GM12878 (cell line): Measurements from ENCODE around the gene FHOD3. TPM values are rescaled to one million over a fixed set of nuclear protein-coding genes. Genes with fewer than 3 reads are reported as not detected.

Experiments
- ATAC-seq: fragments of 200-7000 bp; cut with Tn5 transposase; 3 replicates; pipeline ENCODE4 v1.9.1; 2020; ENCODE audit warnings: mild to moderate bottlenecking, moderate library complexity
- BruUV-seq: library from RNA; stranded (reverse); fragments of 400-500 nt; replicated peaks from 2 replicates; lab custom pipeline; 2021; lab: Mats Ljungman, UMichigan
- CTCF ChIA-PET: fragments of 300-600 bp; sonication (Branson Sonifier 250); formaldehyde crosslinking; extraction: SDS; loops from one replicate; lab custom pipeline; 2021; ENCODE audit warnings: inconsistent platforms; lab: Yijun Ruan, JAX
- POLR2A ChIA-PET: fragments of 350-600 bp; formaldehyde crosslinking; extraction: SDS; loops from one replicate; lab custom pipeline; 2021; ENCODE audit warnings: inconsistent platforms; lab: Charles Lee
- RAD21 ChIA-PET: fragments of 300-600 bp; sonication (Branson Sonifier 250); formaldehyde crosslinking; loops from one replicate; lab custom pipeline; 2023; ENCODE audit warnings: antibody characterized with exemption; ENCODE audit not compliant: unreplicated experiment; lab: Charles Lee
- SMC1A ChIA-PET: fragments of 300-600 bp; sonication (Branson Sonifier 250); formaldehyde crosslinking; loops from one replicate; lab custom pipeline; 2023; ENCODE audit not compliant: unreplicated experiment, uncharacterized antibody; lab: Charles Lee
- DNase-seq: peaks from one replicate; pipeline ENCODE4 v3.0.0-alpha.2; 2011; ENCODE audit warnings: low read depth, low spot score
- FAIRE-seq: peaks from 3 replicates; lab custom pipeline; 2011; peaks lifted over from hg19 to GRCh38; lab: Jason Lieb, UNC
- H2AFZ ChIP-seq: 2 replicates; pipeline ENCODE4 v1.6.0; 2011; ENCODE audit warnings: low read depth, low read length, control low read depth; ENCODE audit not compliant: control insufficient read depth
- H3K27ac ChIP-seq: 2 replicates; pipeline ENCODE4 v1.5.1; 2011; ENCODE audit warnings: control low read depth; ENCODE audit not compliant: control insufficient read depth, insufficient read depth
- H3K27me3 ChIP-seq, 2 experiments: replicated peaks in 1 of 2; 2 replicates each; pipeline versions ENCODE4 v1.6.0 to v1.6.1; 2011; ENCODE audit warnings: low read length in 1 of 2; ENCODE audit not compliant: control insufficient read depth in 2 of 2, insufficient read depth in 2 of 2
- H3K36me3 ChIP-seq, 2 experiments: 2 replicates each; pipeline ENCODE4 v1.5.1; 2011; ENCODE audit warnings: low read length in 1 of 2; ENCODE audit not compliant: control insufficient read depth in 2 of 2, insufficient read depth in 2 of 2
- H3K4me1 ChIP-seq: 2 replicates; pipeline ENCODE4 v1.6.1; 2011; ENCODE audit warnings: mild to moderate bottlenecking, low read length, moderate library complexity, mixed read lengths; ENCODE audit not compliant: control insufficient read depth, insufficient read depth
- H3K4me2 ChIP-seq: 2 replicates; pipeline ENCODE4 v1.6.0; 2011; ENCODE audit warnings: control low read depth; ENCODE audit not compliant: control insufficient read depth, insufficient read depth
- H3K4me3 ChIP-seq: fragments of 200-600 bp; sonication (generic); 2 replicates; pipeline ENCODE4 v1.5.1; 2016
- H3K79me2 ChIP-seq: 2 replicates; pipeline ENCODE4 v1.6.0; 2011; ENCODE audit warnings: low read length; ENCODE audit not compliant: control insufficient read depth, insufficient read depth
- H3K9ac ChIP-seq: 2 replicates; pipeline ENCODE4 v1.8.0; 2011; ENCODE audit warnings: low read length, control low read depth, mixed read lengths; ENCODE audit not compliant: control insufficient read depth, insufficient read depth
- H3K9me3 ChIP-seq: replicated peaks from 3 replicates; pipeline ENCODE4 v1.5.1; 2011; ENCODE audit warnings: mild to moderate bottlenecking, low read length; ENCODE audit not compliant: control insufficient read depth, insufficient read depth
- H4K20me1 ChIP-seq: 2 replicates; pipeline ENCODE4 v1.6.0; 2011; ENCODE audit not compliant: control insufficient read depth, insufficient read depth
- CBX5 ChIP-seq: sonication (generic); IDR thresholded peaks from 2 replicates; pipeline ENCODE4 v1.6.1; 2016; ENCODE audit warnings: low read depth, moderate library complexity, mild to moderate bottlenecking, inconsistent platforms
- CREM ChIP-seq: IDR thresholded peaks from 2 replicates; pipeline ENCODE4 v1.6.1; 2014; ENCODE audit warnings: antibody characterized with exemption, low read depth
- KDM1A ChIP-seq: fragments of 200-600 bp; sonication (generic); IDR thresholded peaks from 2 replicates; pipeline ENCODE4 v1.6.1; 2016; ENCODE audit warnings: borderline replicate concordance
- TARDBP ChIP-seq: IDR thresholded peaks from 2 replicates; pipeline ENCODE4 v1.6.1; 2016; ENCODE audit warnings: borderline replicate concordance
- ZNF217 ChIP-seq: fragments of 450-650 bp; IDR thresholded peaks from 2 replicates; pipeline ENCODE4 v1.6.1; 2017; ENCODE audit warnings: antibody characterized with exemption, mild to moderate bottlenecking
- WGBS: methylation state at CpG from one replicate; pipeline ENCODE4 v1.1.6; 2016; ENCODE audit warnings: low lambda C conversion rate; ENCODE audit not compliant: insufficient replicate concordance, insufficient coverage; ENCODE audit errors: missing lambda C conversion rate; 5-methylcytosine and 5-hydroxymethylcytosine counted together
- in situ Hi-C: fragments of 300-500 bp; cut with MboI; formaldehyde crosslinking; loops from 9 replicates; pipeline ENCODE4 v1.14.3; 2018; ENCODE audit warnings: mixed read lengths
- intact Hi-C: fragments of 100-400 bp; cut with micrococcal nuclease; formaldehyde crosslinking; loops from one replicate; pipeline ENCODE4 v1.14.2; 2022; ENCODE audit not compliant: unreplicated experiment
- polyA plus RNA-seq, 11 experiments: library from polyadenylated mRNA; depleted of rRNA in 4 of 11; unstranded in 6 of 11; stranded (reverse) in 5 of 11; fragments of >200 nt; fragmentation: Nextera tagmentation in 4 of 11; fragmentation: Illumina TruSeq in 1 of 11; extraction: Ambion mirVana in 4 of 11; extraction: Trizol in 1 of 11; gene quantifications; 1 replicate in 1 of 11; 2 replicates in 10 of 11; pipeline versions ENCODE4 v1.2.1 to v1.2.3, GENCODE V29; 2011 to 2016; ENCODE audit warnings: inconsistent platforms in 2 of 11, missing spikeins in 2 of 11, low read depth in 1 of 11
- total RNA-seq, 4 experiments: library from RNA; depleted of rRNA in 3 of 4; stranded (reverse); fragments of >200 nt in 3 of 4; fragmentation: Illumina TruSeq in 1 of 4; extraction: Trizol in 1 of 4; gene quantifications; 2 replicates each; pipeline versions ENCODE4 v1.2.1 to v1.2.3, GENCODE V29; 2013 to 2021
- TF ChIP-seq, protein P1 (sequence below): IDR thresholded peaks from 2 replicates; pipeline ENCODE4 v1.6.1; 2012; ENCODE audit warnings: low read length, inconsistent platforms
- TF ChIP-seq, protein P2 (sequence below): fragments of 450-650 bp; IDR thresholded peaks from 2 replicates; pipeline ENCODE4 v1.6.1; 2017; ENCODE audit warnings: low read depth, mild to moderate bottlenecking, moderate library complexity

FHOD3 gene
- total and polyA plus RNA-seq, 10 of the 15 experiments (the other 5 are each of a cell fraction or from before 2014, with no cell fraction given), result 0.77 to 26.7 (median 10.4) TPM

DNA sequence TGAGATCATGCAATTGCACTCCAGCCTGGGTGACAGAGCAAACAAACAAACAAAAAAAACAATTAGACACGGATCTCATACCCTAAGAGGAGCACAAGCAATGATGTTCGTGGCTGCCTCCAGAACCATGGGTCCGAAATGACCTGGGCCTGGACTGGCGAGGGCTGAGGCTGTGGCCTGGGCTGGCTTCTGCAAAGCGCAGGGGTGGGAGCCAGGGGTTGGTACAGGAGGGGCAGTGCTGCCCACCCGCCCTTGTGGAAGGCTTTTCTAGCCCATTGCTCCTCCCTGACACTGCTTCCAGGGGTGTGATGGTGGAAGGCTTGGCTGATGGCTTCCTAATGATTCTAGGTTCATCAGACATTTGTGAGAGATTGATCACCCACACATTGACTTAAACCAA lies 167.8 kb downstream of the FHOD3 start:
- Histone ChIP-seq H4K20me1 (no peaks in the 10 kb centered on the region), H3K9me3 (no peaks in the 10 kb centered on the region), H3K27me3 (no peaks in the 10 kb centered on the region), H3K4me1 (no peaks in the 10 kb centered on the region), H3K79me2 (no peaks in the 10 kb centered on the region), H2AFZ (no peak overlapping the region), H3K27ac (no peak overlapping the region), H3K4me3 (no peak overlapping the region), H3K36me3 (no peaks in the 10 kb centered on the region), H3K4me2 (no peak overlapping the region), H3K9ac (no peak overlapping the region)
- no peak for FAIRE-seq
- no peak for ATAC-seq
- in situ Hi-C loops, result no loop called here
- CTCF ChIA-PET, result no interaction called here
- SMC1A ChIA-PET, result interaction anchor here (1.0 to 2.1 kb wide), 4 partner anchors 11 to 30 kb away, joined by 3 to 5 read pairs (median 4); no protein-coding TSS in a partner anchor
- no TSS peak for BruUV-seq
- DNase-seq, result no peak
- POLR2A ChIA-PET, result no interaction called here
- intact Hi-C loops, result no loop called here
- TF ChIP-seq CREM (no peak), CBX5 (no peak), TARDBP (no peak), ZNF217 (no peak), KDM1A (no peak)
- TF ChIP-seq, protein P1, sequence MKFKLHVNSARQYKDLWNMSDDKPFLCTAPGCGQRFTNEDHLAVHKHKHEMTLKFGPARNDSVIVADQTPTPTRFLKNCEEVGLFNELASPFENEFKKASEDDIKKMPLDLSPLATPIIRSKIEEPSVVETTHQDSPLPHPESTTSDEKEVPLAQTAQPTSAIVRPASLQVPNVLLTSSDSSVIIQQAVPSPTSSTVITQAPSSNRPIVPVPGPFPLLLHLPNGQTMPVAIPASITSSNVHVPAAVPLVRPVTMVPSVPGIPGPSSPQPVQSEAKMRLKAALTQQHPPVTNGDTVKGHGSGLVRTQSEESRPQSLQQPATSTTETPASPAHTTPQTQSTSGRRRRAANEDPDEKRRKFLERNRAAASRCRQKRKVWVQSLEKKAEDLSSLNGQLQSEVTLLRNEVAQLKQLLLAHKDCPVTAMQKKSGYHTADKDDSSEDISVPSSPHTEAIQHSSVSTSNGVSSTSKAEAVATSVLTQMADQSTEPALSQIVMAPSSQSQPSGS, result no peak
- TF ChIP-seq, protein P2, sequence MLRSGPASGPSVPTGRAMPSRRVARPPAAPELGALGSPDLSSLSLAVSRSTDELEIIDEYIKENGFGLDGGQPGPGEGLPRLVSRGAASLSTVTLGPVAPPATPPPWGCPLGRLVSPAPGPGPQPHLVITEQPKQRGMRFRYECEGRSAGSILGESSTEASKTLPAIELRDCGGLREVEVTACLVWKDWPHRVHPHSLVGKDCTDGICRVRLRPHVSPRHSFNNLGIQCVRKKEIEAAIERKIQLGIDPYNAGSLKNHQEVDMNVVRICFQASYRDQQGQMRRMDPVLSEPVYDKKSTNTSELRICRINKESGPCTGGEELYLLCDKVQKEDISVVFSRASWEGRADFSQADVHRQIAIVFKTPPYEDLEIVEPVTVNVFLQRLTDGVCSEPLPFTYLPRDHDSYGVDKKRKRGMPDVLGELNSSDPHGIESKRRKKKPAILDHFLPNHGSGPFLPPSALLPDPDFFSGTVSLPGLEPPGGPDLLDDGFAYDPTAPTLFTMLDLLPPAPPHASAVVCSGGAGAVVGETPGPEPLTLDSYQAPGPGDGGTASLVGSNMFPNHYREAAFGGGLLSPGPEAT, result no peak
- RAD21 ChIA-PET, result no interaction called here
- 19% methylated on average over 6 of the region's 6 CpGs for WGBS
